Hepatocyte (in vitro differentiated cells): ENCODE results near the gene EVL. TPM values are rescaled to one million over a fixed set of nuclear protein-coding genes. Genes with fewer than 3 reads are reported as not detected.

Experiments used
- DNase-seq: peaks from one replicate; pipeline ENCODE4 v3.0.0-alpha.2; 2016; ENCODE audit warnings: low spot score
- H2AFZ ChIP-seq: fragments of 200-600 bp; sonication (generic); 2 replicates; pipeline ENCODE4 v1.6.0; 2016; ENCODE audit warnings: antibody characterized with exemption, mild to moderate bottlenecking
- H3K27ac ChIP-seq: fragments of 200-600 bp; sonication (generic); 2 replicates; pipeline ENCODE4 v1.5.1; 2016; ENCODE audit warnings: mild to moderate bottlenecking
- H3K27me3 ChIP-seq: fragments of 200-600 bp; sonication (generic); 2 replicates; pipeline ENCODE4 v1.6.1; 2016
- H3K36me3 ChIP-seq: fragments of 200-600 bp; sonication (generic); replicated peaks from 2 replicates; pipeline ENCODE4 v1.5.1; 2016; ENCODE audit warnings: low read depth; ENCODE audit not compliant: insufficient read depth
- H3K4me1 ChIP-seq: fragments of 200-600 bp; sonication (generic); 2 replicates; pipeline ENCODE4 v1.5.1; 2016; ENCODE audit warnings: mild to moderate bottlenecking, moderate library complexity; ENCODE audit not compliant: insufficient read depth
- H3K4me2 ChIP-seq: fragments of 200-600 bp; sonication (generic); 2 replicates; pipeline ENCODE4 v1.6.0; 2016
- H3K4me3 ChIP-seq: fragments of 200-600 bp; sonication (generic); 2 replicates; pipeline ENCODE4 v1.5.1; 2016; ENCODE audit warnings: mild to moderate bottlenecking
- H3K79me2 ChIP-seq: fragments of 200-600 bp; sonication (generic); 2 replicates; pipeline ENCODE4 v1.6.0; 2017; ENCODE audit warnings: mild to moderate bottlenecking
- H3K9me2 ChIP-seq: fragments of 200-600 bp; sonication (generic); replicated peaks from 2 replicates; pipeline ENCODE4 v1.6.0; 2017; ENCODE audit warnings: mild to moderate bottlenecking; ENCODE audit not compliant: insufficient read depth
- H3K9me3 ChIP-seq: fragments of 200-600 bp; sonication (generic); 2 replicates; pipeline ENCODE4 v1.5.1; 2016; ENCODE audit warnings: low read depth, mild to moderate bottlenecking
- H4K20me1 ChIP-seq: fragments of 200-600 bp; sonication (generic); 2 replicates; pipeline ENCODE4 v1.6.0; 2016; ENCODE audit warnings: mild to moderate bottlenecking; ENCODE audit not compliant: insufficient read depth, poor library complexity, severe bottlenecking
- CTCF ChIP-seq: fragments of 200-600 bp; sonication (generic); IDR thresholded peaks from 2 replicates; pipeline ENCODE4 v1.5.1; 2016; ENCODE audit warnings: antibody characterized with exemption, mild to moderate bottlenecking; ENCODE audit not compliant: poor library complexity
- EZH2 ChIP-seq: fragments of 200-600 bp; sonication (generic); IDR thresholded peaks from 2 replicates; pipeline ENCODE4 v1.6.1; 2016; ENCODE audit warnings: antibody characterized with exemption, mild to moderate bottlenecking, borderline replicate concordance
- EZH2phosphoT487 ChIP-seq: fragments of 200-600 bp; sonication (generic); IDR thresholded peaks from one replicate; pipeline ENCODE4 v1.6.1; 2018; ENCODE audit warnings: antibody characterized with exemption, mild to moderate bottlenecking, low read depth, moderate library complexity; ENCODE audit not compliant: unreplicated experiment, severe bottlenecking
- WGBS: methylation state at CpG from one replicate; pipeline ENCODE4 v1.1.6; 2016; ENCODE audit warnings: low lambda C conversion rate; ENCODE audit errors: missing lambda C conversion rate; 5-methylcytosine and 5-hydroxymethylcytosine counted together
- polyA plus RNA-seq: library from polyadenylated mRNA; unstranded; fragments of >200 nt; fragmentation: Nextera tagmentation; extraction: Ambion mirVana; gene quantifications from 2 replicates; pipeline ENCODE4 v1.2.1, GENCODE V29; 2016
- total RNA-seq: library from RNA; depleted of rRNA; stranded (reverse); fragments of >200 nt; gene quantifications from 2 replicates; pipeline ENCODE4 v1.2.3, GENCODE V29; 2014

The EVL gene
- total and polyA plus RNA-seq, 2 experiments from 2014 or later: 60.5 to 77.2 TPM

DNA sequence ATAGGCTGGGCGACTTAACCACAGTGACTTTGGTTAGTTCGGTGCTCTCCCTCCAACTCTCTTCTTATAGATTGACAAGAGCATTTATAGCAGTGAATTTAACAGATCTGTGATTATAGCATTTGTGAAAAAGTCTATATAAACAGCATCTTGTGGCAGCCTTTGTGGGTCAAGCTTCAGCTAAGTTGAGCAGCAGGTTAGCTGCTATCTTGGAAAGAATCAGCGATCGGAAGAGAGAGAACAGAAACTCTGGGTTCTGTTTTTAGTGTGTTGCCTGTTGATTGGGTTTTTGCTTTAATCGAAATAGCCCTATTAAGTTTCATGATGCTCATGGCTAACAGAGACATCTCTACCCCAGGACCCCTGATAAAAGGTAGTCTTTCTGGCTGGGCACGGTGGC lies 20.2 kb downstream of the EVL start:
- Histone ChIP-seq H2AFZ (no peak overlapping the region), H4K20me1 (peaks cover 3% of the 10 kb centered on the region), H3K4me3 (no peak overlapping the region), H3K4me1 (no peaks in the 10 kb centered on the region), H3K27me3 (no peaks in the 10 kb centered on the region), H3K27ac (no peak overlapping the region), H3K79me2 (peaks cover 39% of the 10 kb centered on the region), H3K9me2 (no peaks in the 10 kb centered on the region), H3K4me2 (no peak overlapping the region), H3K36me3 (no peaks in the 10 kb centered on the region), H3K9me3 (no peaks in the 10 kb centered on the region)
- no peak for TF ChIP-seq EZH2phosphoT487
- no peak for TF ChIP-seq EZH2
- no peak for TF ChIP-seq CTCF
- DNase-seq: no peak
- WGBS: 98% methylated on average over 6 of the region's 6 CpGs

GRCh38 chr14:100086361-100086760 lies 21.1 kb downstream of the EVL start:
- H4K20me1 ChIP-seq: peaks cover 3% of the 10 kb centered on the region
- no peaks in the 10 kb centered on the region for H3K9me3 ChIP-seq
- H3K4me1 ChIP-seq: no peaks in the 10 kb centered on the region
- no peaks in the 10 kb centered on the region for H3K36me3 ChIP-seq
- TF ChIP-seq EZH2 (no peak), CTCF (no peak), EZH2phosphoT487 (no peak)
- H3K4me2 ChIP-seq: no peak overlapping the region
- H3K4me3 ChIP-seq: no peak overlapping the region
- H3K79me2 ChIP-seq: peaks cover 32% of the 10 kb centered on the region
- H3K9me2 ChIP-seq: no peaks in the 10 kb centered on the region
- H2AFZ ChIP-seq: no peak overlapping the region
- no peak overlapping the region for H3K27ac ChIP-seq
- no peak for DNase-seq
- WGBS: 96% methylated on average over 5 of the region's 5 CpGs
- H3K27me3 ChIP-seq: no peaks in the 10 kb centered on the region

GRCh38 chr14:100088226-100088625 lies 23.0 kb downstream of the EVL start:
- H3K27me3 ChIP-seq: no peaks in the 10 kb centered on the region
- WGBS: 99% methylated on average over 3 of the region's 3 CpGs

More at GRCh38 chr14:100088226-100088625, 23.0 kb downstream of the EVL start:
- Histone ChIP-seq H3K4me2 (no peak overlapping the region), H3K9me3 (no peaks in the 10 kb centered on the region), H4K20me1 (no peaks in the 10 kb centered on the region), H3K9me2 (no peaks in the 10 kb centered on the region), H3K79me2 (peaks cover 16% of the 10 kb centered on the region), H3K4me3 (no peak overlapping the region), H3K4me1 (no peaks in the 10 kb centered on the region), H3K36me3 (no peaks in the 10 kb centered on the region), H3K27ac (no peak overlapping the region), H2AFZ (no peak overlapping the region)
- DNase-seq: no peak
- TF ChIP-seq CTCF: no peak
- no peak for TF ChIP-seq EZH2
- no peak for TF ChIP-seq EZH2phosphoT487
